NCI-H510A treated with DMSO at 0.1 percent for 48 hours (cell line): Measurements from ENCODE around the gene TLE3.

Source experiments
- DNase-seq: peaks from one replicate; lab custom pipeline; 2025; lab: John Stamatoyannopoulos, UW

The TLE3 gene

GRCh38 chr15:70083946-70084345 lies 13.8 kb downstream of the TLE3 start:
- DNase-seq, result no peak

GRCh38 chr15:70083418-70083817 lies 14.3 kb downstream of the TLE3 start:
- no peak for DNase-seq

GRCh38 chr15:70082281-70082900 lies 15.3 kb downstream of the TLE3 start:
- no peak for DNase-seq

GRCh38 chr15:70081612-70082011 lies 16.1 kb downstream of the TLE3 start:
- DNase-seq, result no peak

GRCh38 chr15:70080347-70080746 lies 17.4 kb downstream of the TLE3 start:
- DNase-seq, result no peak

- DNase-seq, result no peak
Measured at GRCh38 chr15:70079888-70080287, 17.8 kb downstream of the TLE3 start.

- DNase-seq, result no peak
Measured at GRCh38 chr15:70078578-70079417, 18.9 kb downstream of the TLE3 start.

GRCh38 chr15:70077188-70078147 lies 20.2 kb downstream of the TLE3 start:
- no peak for DNase-seq

GRCh38 chr15:70074380-70074779 lies 23.3 kb downstream of the TLE3 start:
- DNase-seq, result no peak

- DNase-seq, result no peak
Measured at GRCh38 chr15:70072479-70072878, 25.2 kb downstream of the TLE3 start.

- no peak for DNase-seq
Measured at GRCh38 chr15:70071799-70072198, 25.9 kb downstream of the TLE3 start.

GRCh38 chr15:70069716-70070115 lies 28.0 kb downstream of the TLE3 start:
- DNase-seq, result no peak

- DNase-seq, result no peak
Measured at GRCh38 chr15:70068783-70069565, 28.7 kb downstream of the TLE3 start.

GRCh38 chr15:70067681-70068080 lies 30.0 kb downstream of the TLE3 start:
- DNase-seq, result no peak

GRCh38 chr15:70067011-70067410 lies 30.7 kb downstream of the TLE3 start:
- DNase-seq, result no peak

- no peak for DNase-seq
Measured at GRCh38 chr15:70066447-70066846, 31.3 kb downstream of the TLE3 start.

- no peak for DNase-seq
Measured at GRCh38 chr15:70066004-70066403, 31.7 kb downstream of the TLE3 start.

- no peak for DNase-seq
Measured at GRCh38 chr15:70065006-70065722, 32.6 kb downstream of the TLE3 start.

- DNase-seq, result no peak
Measured at GRCh38 chr15:70064441-70064840, 33.3 kb downstream of the TLE3 start.

GRCh38 chr15:70063980-70064379 lies 33.7 kb downstream of the TLE3 start:
- no peak for DNase-seq
